Heart left ventricle (tissue), 11 donors: ENCODE measurements around the gene TNFSF15. TPM values are rescaled to one million over a fixed set of nuclear protein-coding genes. Genes with fewer than 3 reads are reported as not detected.

Experiments
- polyA plus RNA-seq, 2 donors: library from polyadenylated mRNA; stranded (reverse); fragments of 200-250 nt; gene quantifications; one replicate each; pipeline ENCODE4 v1.2.3, GENCODE V29; 2013
- total RNA-seq, 9 donors: library from RNA; depleted of rRNA in 2 of 9; stranded (reverse); fragments of >200 nt in 2 of 9; fragmentation: NEBNext Ultra II Directional in 3 of 9; extraction: Animal tissue kit (Norgen Biotek cat#: 25700) in 3 of 9; gene quantifications; one replicate each; pipeline versions ENCODE4 v1.1.0 to v1.2.4, GENCODE V29; 2016 to 2023
- donor health status: ischemic (EF 13 %, LVEDD 7.1; RV severe dilation, severe dysfunction).
- donor health status: healthy with polysubstance abuse.
- donor health status: DM: no; HTN: yes; CAD: no.
- donor health status: DM: no; HTN: no; CAD: no.
- donor health status: ischemic (EF 25% LVEDD 5.7; RV mildly dilated, moderate dysfunction).
- donor health status: healthy.
- donor health status: DM: yes; HTN: yes; CAD: no.
- donor health status: PGD.
- donor health status: nonischemic (EF 23%, LVEDD 6.1; RV moderate dilation, normal function).

Gene TNFSF15
- total and polyA plus RNA-seq, 11 donors, result 0.03 to 1.4 (median 0.16) TPM; not detected in 5

Other genes with a start within 250 kb of the TNFSF15 start
- gene ATP6V1G1, start 218.3 kb downstream of the TNFSF15 start, total RNA-seq, result 100 to 1,000 TPM in 2 of 9 donors, 10 to 100 TPM in 7; 58.1 to 135 (median 69.1) TPM
- gene ATP6V1G1, start 218.3 kb downstream of the TNFSF15 start, polyA plus RNA-seq, result 100 to 1,000 TPM in 1 of 2 donors, 10 to 100 TPM in 1; 85.4 to 136 TPM
- 1 to 10 TPM; 1.3 to 6.4 (median 3.7) TPM for gene TMEM268, start 194.7 kb downstream of the TNFSF15 start, total RNA-seq
- 1 to 10 TPM in 1 of 2 donors, under 1 TPM in 1; 0.91 to 1.9 TPM for gene TMEM268, start 194.7 kb downstream of the TNFSF15 start, polyA plus RNA-seq
- not detected for gene TEX53, start 148.2 kb downstream of the TNFSF15 start, total RNA-seq
- gene TEX53, start 148.2 kb downstream of the TNFSF15 start, polyA plus RNA-seq, result not detected
- not detected for gene TEX48, start 123.8 kb downstream of the TNFSF15 start, total RNA-seq
- gene TEX48, start 123.8 kb downstream of the TNFSF15 start, polyA plus RNA-seq, result not detected
- 1 to 10 TPM in 2 of 9 donors, under 1 TPM in 7; 0.25 to 4.9 (median 0.92) TPM for gene TNFSF8, start 124.6 kb upstream of the TNFSF15 start, total RNA-seq
- gene TNFSF8, start 124.6 kb upstream of the TNFSF15 start, polyA plus RNA-seq, result under 1 TPM in 1 of 2 donors, not detected in 1; 0.47 TPM